Endothelial cell of umbilical vein (primary cell): ENCODE measurements around the gene CDH2. TPM values are rescaled to one million over a fixed set of nuclear protein-coding genes. Genes with fewer than 3 reads are reported as not detected.
A peak's percentile ranks its signal among the peaks of the same experiment; 100 is the strongest.

ENCODE experiments used
- BruUV-seq: library from RNA; stranded (reverse); fragments of 400-500 nt; replicated peaks from 2 replicates; lab custom pipeline; 2021; lab: Mats Ljungman, UMichigan
- CTCF ChIA-PET: fragments of 300-600, 350-600 bp; sonication (Branson Sonifier 250); formaldehyde crosslinking; loops from one replicate; lab custom pipeline; 2021; ENCODE audit warnings: antibody characterized with exemption, inconsistent platforms; lab: Charles Lee
- POLR2A ChIA-PET: fragments of 300-600, 350-600 bp; sonication (Branson Sonifier 250); formaldehyde crosslinking; loops from one replicate; lab custom pipeline; 2021; ENCODE audit warnings: antibody characterized with exemption, inconsistent platforms; lab: Charles Lee
- DNase-seq: peaks from one replicate; pipeline ENCODE4 v3.0.0-alpha.2; 2011; ENCODE audit warnings: low read depth, low spot score
- FAIRE-seq: peaks from 2 replicates; lab custom pipeline; 2011; peaks lifted over from hg19 to GRCh38; lab: Jason Lieb, UNC
- H2AFZ ChIP-seq: 2 replicates; pipeline ENCODE4 v1.6.0; 2012; ENCODE audit warnings: low read depth, low read length, control low read depth, inconsistent platforms
- H3K27ac ChIP-seq: 2 replicates; pipeline ENCODE4 v1.5.1; 2011; ENCODE audit warnings: low read depth, mild to moderate bottlenecking, control low read depth, low read length, moderate library complexity; ENCODE audit not compliant: insufficient read depth
- H3K27me3 ChIP-seq, 2 experiments: 2 replicates each; pipeline versions ENCODE4 v1.6.0 to v1.6.1; 2011; ENCODE audit warnings: low read length in 2 of 2, mixed read lengths in 1 of 2; ENCODE audit not compliant: control insufficient read depth in 2 of 2, insufficient read depth in 2 of 2
- H3K36me3 ChIP-seq, 2 experiments: 2 replicates in 1 of 2; 3 replicates in 1 of 2; pipeline ENCODE4 v1.5.1; 2011; ENCODE audit warnings: low read length in 2 of 2, mild to moderate bottlenecking in 1 of 2, moderate library complexity in 1 of 2; ENCODE audit not compliant: control insufficient read depth in 2 of 2, insufficient read depth in 2 of 2; ENCODE audit errors: extremely low read depth in 1 of 2
- H3K4me1 ChIP-seq: 3 replicates; pipeline ENCODE4 v1.5.1; 2011; ENCODE audit warnings: mild to moderate bottlenecking, low read length; ENCODE audit not compliant: control insufficient read depth, insufficient read depth; ENCODE audit errors: extremely low read depth
- H3K4me2 ChIP-seq: 2 replicates; pipeline ENCODE4 v1.6.1; 2011; ENCODE audit warnings: low read length, control low read depth, mixed read lengths; ENCODE audit not compliant: insufficient read depth
- H3K4me3 ChIP-seq, 3 experiments: fragments of 200-600 bp in 1 of 3; sonication (generic), shearing (Covaris generic) in 1 of 3; replicated peaks in 1 of 3; 2 replicates each; pipeline ENCODE4 v1.5.1; 2011 to 2016; ENCODE audit warnings: control low read depth in 3 of 3, low read length in 3 of 3, mild to moderate bottlenecking in 2 of 3, inconsistent platforms in 1 of 3, low read depth in 1 of 3, moderate library complexity in 1 of 3; ENCODE audit not compliant: insufficient read depth in 1 of 3
- H3K79me2 ChIP-seq: 2 replicates; pipeline ENCODE4 v1.6.0; 2012; ENCODE audit warnings: low read length, inconsistent platforms; ENCODE audit not compliant: control insufficient read depth, insufficient read depth
- H3K9ac ChIP-seq: replicated peaks from 2 replicates; pipeline ENCODE3; 2011; ENCODE audit warnings: low read length, control low read depth; ENCODE audit not compliant: insufficient read depth; ENCODE audit errors: extremely low read depth
- H3K9me1 ChIP-seq: replicated peaks from 3 replicates; pipeline ENCODE4 v1.6.0; 2011; ENCODE audit warnings: mild to moderate bottlenecking, low read length; ENCODE audit not compliant: control insufficient read depth, insufficient read depth; ENCODE audit errors: extremely low read depth
- H3K9me3 ChIP-seq: replicated peaks from 2 replicates; pipeline ENCODE4 v1.5.1; 2012; ENCODE audit warnings: low read length, inconsistent platforms; ENCODE audit not compliant: control insufficient read depth, insufficient read depth
- H4K20me1 ChIP-seq: replicated peaks from 2 replicates; pipeline ENCODE3; 2011; ENCODE audit warnings: mild to moderate bottlenecking, low read length; ENCODE audit not compliant: control insufficient read depth, insufficient read depth; ENCODE audit errors: extremely low read depth
- EZH2 ChIP-seq: IDR thresholded peaks from 2 replicates; pipeline ENCODE4 v1.6.1; 2012; ENCODE audit warnings: borderline replicate concordance, low read depth, mild to moderate bottlenecking, moderate library complexity, low read length, inconsistent platforms; ENCODE audit not compliant: severe bottlenecking
- FOS ChIP-seq: IDR thresholded peaks from 2 replicates; pipeline ENCODE4 v1.6.1; 2011; ENCODE audit warnings: mild to moderate bottlenecking, low read length, moderate library complexity, borderline replicate concordance; ENCODE audit not compliant: insufficient read depth
- GATA2 ChIP-seq: IDR thresholded peaks from 2 replicates; pipeline ENCODE4 v1.7.0; 2011; ENCODE audit warnings: low read depth, mild to moderate bottlenecking, moderate library complexity, mixed read lengths, low read length; ENCODE audit not compliant: insufficient read length, insufficient read depth
- JUN ChIP-seq: IDR thresholded peaks from 2 replicates; pipeline ENCODE4 v1.6.1; 2011; ENCODE audit warnings: borderline replicate concordance, low read depth; ENCODE audit not compliant: insufficient read length, insufficient read depth
- MAX ChIP-seq: IDR thresholded peaks from 2 replicates; pipeline ENCODE4 v1.6.1; 2011; ENCODE audit not compliant: insufficient read depth, insufficient read length
- MYC ChIP-seq: IDR thresholded peaks from one replicate; pipeline ENCODE4 v1.6.1; 2011; ENCODE audit warnings: mild to moderate bottlenecking, low read depth, low read length
- POLR2A ChIP-seq: IDR thresholded peaks from 2 replicates; pipeline ENCODE4 v1.6.1; 2012; ENCODE audit warnings: low read depth, mild to moderate bottlenecking, control low read depth, low read length
- POLR2AphosphoS5 ChIP-seq: IDR thresholded peaks from 2 replicates; pipeline ENCODE4 v1.6.1; 2012; ENCODE audit warnings: low read depth, mild to moderate bottlenecking, control low read depth, low read length, moderate library complexity; ENCODE audit not compliant: insufficient read depth
- dilution Hi-C: fragments of 300-500 bp; cut with MboI; formaldehyde crosslinking; loops from one replicate; pipeline ENCODE4 v1.15.0; 2019; ENCODE audit warnings: low sequenced_read_pairs; ENCODE audit not compliant: extremely low pct_ligation_motif_present
- intact Hi-C: fragments of 100-400 bp; cut with micrococcal nuclease; formaldehyde crosslinking; loops from one replicate; pipeline ENCODE4 v1.10.0; 2022
- polyA plus RNA-seq, 4 experiments: library from polyadenylated mRNA; depleted of rRNA in 3 of 4; stranded (reverse) in 3 of 4; unstranded in 1 of 4; fragments of >200 nt; gene quantifications; 2 replicates each; pipeline versions ENCODE4 v1.2.1 to v1.2.3, GENCODE V29; 2011 to 2012; ENCODE audit warnings: missing spikeins in 1 of 4
- total RNA-seq: library from RNA; stranded (reverse); gene quantifications from 2 replicates; pipeline ENCODE4 v1.2.3, GENCODE V29; 2021
- TF ChIP-seq, protein P1 (sequence below), 2 donors: IDR thresholded peaks; 1 replicate in 1 of 2; 2 replicates in 1 of 2; pipeline ENCODE4 v1.5.1; 2011; ENCODE audit warnings: low read length in 2 of 2, mild to moderate bottlenecking in 2 of 2, moderate library complexity in 2 of 2, control low read depth in 1 of 2, inconsistent platforms in 1 of 2, low read depth in 1 of 2; ENCODE audit not compliant: insufficient read depth in 1 of 2; ENCODE audit errors: extremely low read depth in 1 of 2

CDH2 gene
- total and polyA plus RNA-seq, 2 donors (not counting 3 experiments of a cell fraction or from before 2014, with no cell fraction given) = 37.6 to 59.5 TPM

DNA sequence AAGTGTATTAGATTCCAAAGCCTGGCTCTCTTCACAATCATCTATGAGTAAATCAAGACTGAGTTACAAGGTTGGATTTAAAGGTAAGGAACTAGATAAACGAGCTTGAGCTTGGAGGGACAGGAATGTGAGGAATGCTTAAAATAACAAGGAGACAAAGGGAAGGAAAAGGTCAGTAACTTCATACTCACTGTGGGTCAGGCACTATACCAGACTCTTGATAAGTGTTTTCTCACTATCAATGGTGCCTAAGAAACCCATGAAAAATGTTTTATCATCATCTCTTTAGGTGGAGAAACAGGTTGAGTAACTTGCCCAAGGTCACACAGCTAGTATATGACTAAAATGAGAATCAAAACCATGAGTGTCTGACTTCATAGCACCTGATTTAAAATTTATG is 212.1 kb downstream of the CDH2 start:
- H3K4me1 ChIP-seq = peaks cover 3% of the 10 kb centered on the region
- DNase-seq = peak; percentile 2
- H3K9me1 ChIP-seq = peaks cover 3% of the 10 kb centered on the region
- POLR2A ChIA-PET = no interaction called here
- intact Hi-C loops (no loop called here), dilution Hi-C loops (no loop called here)
- H4K20me1 ChIP-seq = no peaks in the 10 kb centered on the region
- CTCF ChIA-PET = interaction anchor here (0.9 kb wide), 1 partner anchor 13 kb away, joined by 5 read pairs; no protein-coding TSS in a partner anchor
- no peaks in the 10 kb centered on the region for H3K79me2 ChIP-seq
- FAIRE-seq = no peak
- H3K4me2 ChIP-seq = no peak overlapping the region
- peaks cover 0 to 7% of the 10 kb centered on the region in 2 experiments for H3K36me3 ChIP-seq
- H3K9me3 ChIP-seq = no peaks in the 10 kb centered on the region
- TF ChIP-seq EZH2 (no peak), MAX (no peak), POLR2A (no peak), POLR2AphosphoS5 (no peak), MYC (no peak), GATA2 (no peak), FOS (no peak), JUN (no peak)
- TF ChIP-seq, protein P1, sequence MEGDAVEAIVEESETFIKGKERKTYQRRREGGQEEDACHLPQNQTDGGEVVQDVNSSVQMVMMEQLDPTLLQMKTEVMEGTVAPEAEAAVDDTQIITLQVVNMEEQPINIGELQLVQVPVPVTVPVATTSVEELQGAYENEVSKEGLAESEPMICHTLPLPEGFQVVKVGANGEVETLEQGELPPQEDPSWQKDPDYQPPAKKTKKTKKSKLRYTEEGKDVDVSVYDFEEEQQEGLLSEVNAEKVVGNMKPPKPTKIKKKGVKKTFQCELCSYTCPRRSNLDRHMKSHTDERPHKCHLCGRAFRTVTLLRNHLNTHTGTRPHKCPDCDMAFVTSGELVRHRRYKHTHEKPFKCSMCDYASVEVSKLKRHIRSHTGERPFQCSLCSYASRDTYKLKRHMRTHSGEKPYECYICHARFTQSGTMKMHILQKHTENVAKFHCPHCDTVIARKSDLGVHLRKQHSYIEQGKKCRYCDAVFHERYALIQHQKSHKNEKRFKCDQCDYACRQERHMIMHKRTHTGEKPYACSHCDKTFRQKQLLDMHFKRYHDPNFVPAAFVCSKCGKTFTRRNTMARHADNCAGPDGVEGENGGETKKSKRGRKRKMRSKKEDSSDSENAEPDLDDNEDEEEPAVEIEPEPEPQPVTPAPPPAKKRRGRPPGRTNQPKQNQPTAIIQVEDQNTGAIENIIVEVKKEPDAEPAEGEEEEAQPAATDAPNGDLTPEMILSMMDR (IDR thresholded peaks at IDR 0.05; ENCODE audit: extremely low read depth in 1 of 2, insufficient read depth in 1 of 2, low read depth in 1 of 2, low read length in 2 of 2) = no peak
- BruUV-seq = no TSS peak
- no peak overlapping the region for H3K9ac ChIP-seq
- H3K27me3 ChIP-seq = no peaks in the 10 kb centered on the region
- H2AFZ ChIP-seq = no peak overlapping the region
- H3K27ac ChIP-seq = no peak overlapping the region
- H3K4me3 ChIP-seq = no peak overlapping the region
